GM12892 (cell line): Measurements from ENCODE around the gene DNMT3A.
A peak's percentile ranks its signal among the peaks of the same experiment; 100 is the strongest.

ENCODE experiments used
- DNase-seq: peaks from one replicate; pipeline ENCODE4 v3.0.0; 2011; ENCODE audit not compliant: insufficient read length
- FAIRE-seq: peaks from 2 replicates; lab custom pipeline; 2011; peaks lifted over from hg19 to GRCh38; lab: Jason Lieb, UNC
- POLR2A ChIP-seq: IDR thresholded peaks from 2 replicates; pipeline ENCODE4 v1.6.1; 2011; ENCODE audit warnings: low read depth, low read length, control low read depth
- POLR2AphosphoS5 ChIP-seq: IDR thresholded peaks from 2 replicates; pipeline ENCODE4 v1.6.1; 2011; ENCODE audit warnings: low read depth, low read length, control low read depth
- TAF1 ChIP-seq: IDR thresholded peaks from 2 replicates; pipeline ENCODE4 v1.6.1; 2011; ENCODE audit warnings: low read depth, mild to moderate bottlenecking, control low read depth, low read length, borderline replicate concordance

The DNMT3A gene

GRCh38 chr2:25378731-25379490 is 37.2 kb upstream of the DNMT3A start:
- FAIRE-seq (no peak), DNase-seq (no peak)
- TF ChIP-seq POLR2AphosphoS5 (no peak), POLR2A (no peak), TAF1 (no peak)

- no peak for TF ChIP-seq POLR2A
- DNase-seq: no peak
- no peak for FAIRE-seq
These were observed 36.2 kb upstream of the DNMT3A start for GRCh38 chr2:25377822-25378421.

GRCh38 chr2:25376750-25377621 is 35.3 kb upstream of the DNMT3A start:
- peak; percentile 92 for FAIRE-seq
- DNase-seq: peak; percentile 96
- TF ChIP-seq TAF1 (no peak), POLR2AphosphoS5 (no peak), POLR2A (no peak; the same call in 1 of the 2 replicates)

GRCh38 chr2:25375989-25376545 is 34.3 kb upstream of the DNMT3A start:
- DNase-seq: no peak
- no peak for FAIRE-seq
- TF ChIP-seq POLR2A (no peak), POLR2AphosphoS5 (no peak), TAF1 (no peak)

DNA sequence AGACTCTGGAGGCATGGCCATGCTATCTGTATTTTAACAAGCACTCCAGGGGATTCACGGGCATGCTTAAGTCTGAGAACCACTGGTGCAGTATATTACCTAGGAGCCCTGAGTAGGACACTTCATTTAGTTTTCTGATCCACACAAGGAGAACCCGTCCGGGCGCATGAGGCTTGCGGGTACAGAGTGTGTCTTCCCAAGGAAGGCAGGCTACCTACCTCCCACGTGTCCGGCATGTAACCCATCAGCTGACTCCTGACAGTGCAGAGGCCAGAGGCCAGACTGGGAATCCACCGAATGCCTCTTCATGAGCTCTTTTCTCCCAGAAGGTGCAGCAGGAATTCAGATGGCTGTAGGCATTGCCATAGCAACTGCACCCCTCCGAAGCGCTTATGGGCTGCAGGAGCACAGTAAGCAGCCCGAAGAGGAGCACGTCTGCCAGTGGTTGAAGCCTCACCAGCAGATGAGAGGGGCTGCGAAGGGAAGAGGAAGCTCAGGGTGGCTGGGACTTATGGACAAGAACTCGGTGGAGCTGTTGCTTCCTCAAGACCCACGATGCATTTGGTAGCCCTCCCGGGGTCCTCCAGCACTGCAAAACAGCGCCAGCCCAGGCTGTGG is 33.8 kb upstream of the DNMT3A start:
- no peak for TF ChIP-seq POLR2A
- no peak for TF ChIP-seq TAF1
- TF ChIP-seq POLR2AphosphoS5: no peak
- no peak for FAIRE-seq
- no peak for DNase-seq

DNA sequence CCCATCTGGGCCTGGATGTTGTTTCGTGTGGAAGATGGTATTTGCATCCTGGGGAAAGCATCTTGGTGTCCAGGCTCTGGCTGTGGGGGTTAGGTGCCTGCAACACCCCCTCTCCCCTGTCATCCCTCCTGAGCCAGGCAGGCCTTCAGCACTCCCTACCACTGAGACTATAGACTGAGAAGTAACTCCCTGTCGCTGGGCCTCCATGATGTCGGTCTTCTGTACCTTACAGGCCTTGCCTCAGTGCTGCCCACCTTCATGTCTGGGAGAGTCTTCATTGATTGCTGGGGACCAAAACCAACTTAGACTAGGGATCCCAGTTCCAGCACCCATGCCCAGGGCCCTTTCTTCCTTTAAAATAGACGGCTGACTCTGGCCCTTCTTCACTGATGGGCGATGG is 33.1 kb upstream of the DNMT3A start:
- no peak for FAIRE-seq
- TF ChIP-seq TAF1 (no peak), POLR2AphosphoS5 (no peak), POLR2A (no peak)
- no peak for DNase-seq

DNA sequence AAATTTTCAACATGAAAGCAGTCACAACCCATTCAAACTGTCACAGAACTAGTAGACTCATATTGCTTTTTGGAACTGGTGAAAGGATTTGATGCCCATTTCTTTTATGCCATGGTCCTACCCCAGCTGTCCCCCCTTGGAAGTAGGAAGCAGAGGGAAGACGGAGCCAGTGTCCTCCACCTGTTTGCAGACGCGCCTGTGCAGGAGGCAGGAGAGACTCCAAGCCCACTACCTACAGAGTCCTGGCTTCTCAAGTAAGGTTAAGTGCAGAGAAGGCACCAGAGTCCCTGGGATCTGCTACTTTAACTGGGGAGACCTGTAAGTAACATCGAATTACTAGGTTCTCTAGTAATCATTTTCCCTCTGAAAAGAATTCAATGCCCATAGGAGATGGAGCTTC is 32.7 kb upstream of the DNMT3A start:
- no peak for DNase-seq
- TF ChIP-seq POLR2AphosphoS5: no peak
- TF ChIP-seq TAF1: no peak
- no peak for TF ChIP-seq POLR2A
- FAIRE-seq: no peak

DNA sequence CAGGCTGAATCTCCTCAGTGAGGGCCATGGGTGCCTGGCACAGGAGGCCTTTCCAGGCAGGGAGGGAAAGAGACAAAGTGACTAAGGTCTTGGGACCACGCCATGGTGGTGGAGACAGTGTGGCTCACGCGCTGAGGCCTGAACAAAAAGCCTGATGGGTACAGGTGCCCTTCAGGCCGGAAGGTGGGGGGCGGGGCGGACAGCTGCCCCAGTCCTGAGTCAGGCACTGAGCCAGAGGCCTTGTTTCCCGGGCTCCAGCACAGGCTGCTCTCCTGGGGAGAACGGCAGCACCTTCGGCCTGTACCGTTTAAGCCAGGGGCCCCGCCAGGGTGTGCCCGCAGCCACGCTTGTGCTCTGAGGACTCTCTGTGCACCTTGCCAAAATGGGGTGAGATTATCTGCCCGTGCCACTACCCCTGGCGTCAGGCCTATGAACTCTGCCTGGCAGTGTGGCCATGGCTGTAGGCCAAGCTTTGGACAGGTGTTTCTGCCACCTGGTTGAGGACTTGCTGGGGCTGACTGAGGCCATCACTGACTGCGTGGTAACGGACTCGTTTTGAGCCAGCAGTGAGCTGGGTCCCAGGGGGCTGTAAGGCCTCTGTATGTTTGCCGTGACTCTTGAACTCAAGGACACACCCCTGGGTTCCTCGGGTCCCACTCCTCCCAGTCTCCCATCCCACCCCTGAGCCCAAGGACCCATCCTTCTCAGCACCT is 31.7 kb upstream of the DNMT3A start:
- FAIRE-seq: no peak
- no peak for DNase-seq
- no peak for TF ChIP-seq POLR2AphosphoS5
- TF ChIP-seq POLR2A: no peak
- TF ChIP-seq TAF1: no peak

DNA sequence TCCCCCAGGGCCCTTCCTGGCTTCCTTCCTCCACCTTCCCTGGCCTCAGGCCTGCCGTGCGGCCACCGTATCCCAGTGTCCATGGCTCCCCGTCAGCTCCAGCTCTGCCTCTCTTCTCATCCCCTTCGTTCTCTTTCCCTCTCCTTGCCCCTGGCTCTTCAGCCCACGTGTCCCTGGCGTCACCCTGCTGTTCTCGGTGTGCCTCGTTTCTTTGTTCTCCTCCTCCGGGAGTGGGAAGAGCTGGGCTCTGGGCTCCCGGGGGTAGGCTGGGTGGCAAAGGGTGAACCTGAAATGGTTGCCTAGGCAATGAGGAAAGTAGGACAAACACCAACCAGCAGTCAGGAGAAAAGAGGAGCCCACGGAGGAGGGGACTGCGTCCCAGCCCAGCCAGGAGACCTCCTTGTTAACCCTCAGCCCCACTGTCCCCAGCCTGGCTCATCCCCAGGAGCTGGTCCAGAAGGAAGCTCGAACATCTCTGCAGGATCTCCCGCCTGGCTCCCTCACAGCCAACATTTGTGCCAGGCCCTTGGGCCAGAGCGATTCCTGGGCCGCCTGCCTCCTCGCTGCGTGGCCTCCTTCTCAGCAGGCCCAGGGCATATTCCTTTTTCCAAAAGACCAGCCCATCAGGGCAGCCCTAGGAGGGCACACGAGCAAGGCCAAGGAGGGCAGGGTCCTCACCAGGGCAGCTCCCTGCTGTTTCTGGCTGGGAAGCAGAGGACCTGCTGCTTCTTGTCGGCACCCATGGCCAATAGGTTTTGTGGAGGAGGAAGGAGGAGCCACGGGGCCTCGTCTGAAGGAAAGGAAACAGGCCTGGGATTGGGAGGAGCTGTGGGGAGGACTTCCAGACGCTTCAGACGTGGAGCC is 30.9 kb upstream of the DNMT3A start:
- DNase-seq (no peak), FAIRE-seq (no peak)
- TF ChIP-seq POLR2AphosphoS5 (no peak), TAF1 (no peak), POLR2A (no peak)
